Measurements from ENCODE around the gene OR1E2.
"Not testable (repeated sequence)": the region's sequence is repeated elsewhere in the genome, so short reads cannot be mapped to it uniquely, and the experiment has no call there.

Gene OR1E2

GRCh38 chr17:3433741-3434140 lies at the start of gene OR1E2:
TSS of gene OR1E2 (minus strand) at chr17:3433841. CDS start at chr17:3433841, 0 bp downstream.
- DNase-seq (ENCODE audit: low read depth, low spot score), result no peak

- no peak for DNase-seq (ENCODE audit: low read depth, low spot score)
Observed at GRCh38 chr17:3482852-3483251, 49.2 kb upstream of the OR1E2 start.

- DNase-seq (ENCODE audit: low read depth, low spot score), result no peak
Observed at GRCh38 chr17:3479988-3480387, 46.3 kb upstream of the OR1E2 start.

GRCh38 chr17:3475812-3476610 lies 42.4 kb upstream of the OR1E2 start, which contains the start of gene ASPA:
TSS of gene ASPA (plus strand) at chr17:3475997. CDS start at chr17:3476160, 163 bp downstream.
- no peak for DNase-seq (ENCODE audit: low read depth, low spot score)

- no peak for DNase-seq (ENCODE audit: low read depth, low spot score)
Observed at GRCh38 chr17:3475251-3475685, 41.6 kb upstream of the OR1E2 start.

- DNase-seq (ENCODE audit: low read depth, low spot score), result no peak
Observed at GRCh38 chr17:3474212-3474611, 40.6 kb upstream of the OR1E2 start.

- DNase-seq (ENCODE audit: low read depth, low spot score), result no peak
Observed at GRCh38 chr17:3472137-3472536, 38.5 kb upstream of the OR1E2 start.

GRCh38 chr17:3471599-3471998 lies 38.0 kb upstream of the OR1E2 start, which contains the start of gene SPATA22:
TSS of gene SPATA22 (minus strand) at chr17:3471819. CDS start at chr17:3469325, 2,494 bp downstream.
- no peak for DNase-seq (ENCODE audit: low read depth, low spot score)

- DNase-seq (ENCODE audit: low read depth, low spot score), result no peak
Observed at GRCh38 chr17:3469529-3469928, 35.9 kb upstream of the OR1E2 start.

- DNase-seq (ENCODE audit: low read depth, low spot score), result not testable (repeated sequence)
Observed at GRCh38 chr17:3466355-3466754, 32.7 kb upstream of the OR1E2 start.

GRCh38 chr17:3448059-3448665 lies 14.5 kb upstream of the OR1E2 start:
- no peak for DNase-seq (ENCODE audit: low read depth, low spot score)

GRCh38 chr17:3447625-3448024 lies 14.0 kb upstream of the OR1E2 start:
- no peak for DNase-seq (ENCODE audit: low read depth, low spot score)

GRCh38 chr17:3440451-3440850 lies 6.8 kb upstream of the OR1E2 start:
- no peak for DNase-seq (ENCODE audit: low read depth, low spot score)

GRCh38 chr17:3438368-3438767 lies 4.7 kb upstream of the OR1E2 start:
- DNase-seq (ENCODE audit: low read depth, low spot score), result no peak

- not testable (repeated sequence) for DNase-seq (ENCODE audit: low read depth, low spot score)
Observed at GRCh38 chr17:3433215-3433614, 426 bp downstream of the OR1E2 start.

- no peak for DNase-seq (ENCODE audit: low read depth, low spot score)
Observed at GRCh38 chr17:3418222-3418621, 15.4 kb downstream of the OR1E2 start.

- no peak for DNase-seq (ENCODE audit: low read depth, low spot score)
Observed at GRCh38 chr17:3415610-3416009, 18.0 kb downstream of the OR1E2 start.

GRCh38 chr17:3412216-3412615 lies 21.4 kb downstream of the OR1E2 start:
- DNase-seq (ENCODE audit: low read depth, low spot score), result not testable (repeated sequence)

- no peak for DNase-seq (ENCODE audit: low read depth, low spot score)
Observed at GRCh38 chr17:3411070-3411469, 22.6 kb downstream of the OR1E2 start, which contains the start of gene OR3A3. TSS of gene OR3A3 (plus strand) at chr17:3411370.

- DNase-seq (ENCODE audit: low read depth, low spot score), result not testable (repeated sequence)
Observed at GRCh38 chr17:3403856-3404255, 29.8 kb downstream of the OR1E2 start.

- DNase-seq (ENCODE audit: low read depth, low spot score), result no peak
Observed at GRCh38 chr17:3401786-3402185, 31.9 kb downstream of the OR1E2 start.

- no peak for DNase-seq (ENCODE audit: low read depth, low spot score)
Observed at GRCh38 chr17:3400055-3400454, 33.6 kb downstream of the OR1E2 start.

- DNase-seq (ENCODE audit: low read depth, low spot score), result no peak
Observed at GRCh38 chr17:3398310-3398709, 35.3 kb downstream of the OR1E2 start, which contains the start of gene OR1E1. TSS of gene OR1E1 (minus strand) at chr17:3398410. CDS start at chr17:3398410, 0 bp downstream.
